Brain microvascular endothelial cell (primary cell): ENCODE measurements around the gene CPA3.

ENCODE experiments used
- DNase-seq: peaks from one replicate; pipeline ENCODE4 v3.0.0-alpha.2; 2020
- H3K27ac ChIP-seq: fragments of 250-450 bp; sonication (Bioruptor Pico); 2 replicates; pipeline ENCODE4 v1.5.1; 2020; ENCODE audit warnings: mild to moderate bottlenecking, moderate library complexity
- H3K27me3 ChIP-seq: fragments of 250-450 bp; sonication (Bioruptor Pico); replicated peaks from 2 replicates; pipeline ENCODE4 v1.5.1; 2020; ENCODE audit warnings: mild to moderate bottlenecking
- H3K36me3 ChIP-seq: fragments of 250-450 bp; sonication (Bioruptor Pico); replicated peaks from 2 replicates; pipeline ENCODE4 v1.5.1; 2020; ENCODE audit warnings: mild to moderate bottlenecking
- H3K4me3 ChIP-seq: 2 replicates; pipeline ENCODE4 v1.5.1; 2011; ENCODE audit warnings: low read depth, mild to moderate bottlenecking, control low read depth, low read length, moderate library complexity
- CTCF ChIP-seq: IDR thresholded peaks from 2 replicates; pipeline ENCODE4 v1.5.1; 2011; ENCODE audit warnings: low read depth, mild to moderate bottlenecking, moderate library complexity, low read length, control low read depth, inconsistent platforms; ENCODE audit errors: missing control alignments
- in situ Hi-C: cut with HindIII; loops from 2 replicates; pipeline ENCODE4 v1.10.0; 2017; ENCODE audit warnings: low sequenced_read_pairs, low pct_ligation_motif_present

Gene CPA3

GRCh38 chr3:148938306-148938705 is 73.2 kb downstream of the CPA3 start:
- in situ Hi-C loops, result no loop called here
- Histone ChIP-seq H3K27ac (no peak overlapping the region), H3K36me3 (no peaks in the 10 kb centered on the region), H3K4me3 (no peak overlapping the region), H3K27me3 (no peaks in the 10 kb centered on the region)
- no peak for DNase-seq
- TF ChIP-seq CTCF, result no peak

- DNase-seq, result no peak
- in situ Hi-C loops, result no loop called here
- no peak for TF ChIP-seq CTCF
- H3K36me3 ChIP-seq, result no peaks in the 10 kb centered on the region
- H3K27ac ChIP-seq, result no peak overlapping the region
- no peaks in the 10 kb centered on the region for H3K27me3 ChIP-seq
- no peak overlapping the region for H3K4me3 ChIP-seq
Observed at GRCh38 chr3:148938936-148939335, 73.8 kb downstream of the CPA3 start.

- H3K36me3 ChIP-seq, result no peaks in the 10 kb centered on the region
- H3K4me3 ChIP-seq, result no peak overlapping the region
- TF ChIP-seq CTCF, result no peak
- H3K27ac ChIP-seq, result no peak overlapping the region
- DNase-seq, result no peak
- in situ Hi-C loops, result no loop called here
- no peaks in the 10 kb centered on the region for H3K27me3 ChIP-seq
Observed at GRCh38 chr3:148940983-148941382, 75.9 kb downstream of the CPA3 start.

GRCh38 chr3:148943506-148944205 is 78.6 kb downstream of the CPA3 start:
- DNase-seq, result peak; percentile 86
- peak; percentile 67 for TF ChIP-seq CTCF
- Histone ChIP-seq H3K36me3 (no peaks in the 10 kb centered on the region), H3K27ac (no peak overlapping the region), H3K4me3 (no peak overlapping the region), H3K27me3 (no peaks in the 10 kb centered on the region)
- in situ Hi-C loops, result no loop called here

GRCh38 chr3:148945116-148945515 is 80.0 kb downstream of the CPA3 start:
- H3K27ac ChIP-seq, result no peak overlapping the region
- no peaks in the 10 kb centered on the region for H3K36me3 ChIP-seq
- DNase-seq, result no peak
- H3K4me3 ChIP-seq, result no peak overlapping the region
- in situ Hi-C loops, result no loop called here
- TF ChIP-seq CTCF, result no peak
- no peaks in the 10 kb centered on the region for H3K27me3 ChIP-seq
